Neural progenitor cell (in vitro differentiated cells): ENCODE measurements around the gene TRAP1.

Experiments
- EZH2 ChIP-seq: fragments of 200-600 bp; sonication (generic); IDR thresholded peaks from 2 replicates; pipeline ENCODE4 v1.6.1; 2017; ENCODE audit warnings: antibody characterized with exemption, mild to moderate bottlenecking, moderate library complexity
- TF ChIP-seq, protein P1 (sequence below): fragments of 200-600 bp; sonication (generic); IDR thresholded peaks from 2 replicates; pipeline ENCODE4 v1.5.1; 2017; ENCODE audit warnings: antibody characterized with exemption, mild to moderate bottlenecking

GRCh38 chr16:3727806-3728381 is 10.6 kb upstream of the TRAP1 start:
- TF ChIP-seq, protein P1, sequence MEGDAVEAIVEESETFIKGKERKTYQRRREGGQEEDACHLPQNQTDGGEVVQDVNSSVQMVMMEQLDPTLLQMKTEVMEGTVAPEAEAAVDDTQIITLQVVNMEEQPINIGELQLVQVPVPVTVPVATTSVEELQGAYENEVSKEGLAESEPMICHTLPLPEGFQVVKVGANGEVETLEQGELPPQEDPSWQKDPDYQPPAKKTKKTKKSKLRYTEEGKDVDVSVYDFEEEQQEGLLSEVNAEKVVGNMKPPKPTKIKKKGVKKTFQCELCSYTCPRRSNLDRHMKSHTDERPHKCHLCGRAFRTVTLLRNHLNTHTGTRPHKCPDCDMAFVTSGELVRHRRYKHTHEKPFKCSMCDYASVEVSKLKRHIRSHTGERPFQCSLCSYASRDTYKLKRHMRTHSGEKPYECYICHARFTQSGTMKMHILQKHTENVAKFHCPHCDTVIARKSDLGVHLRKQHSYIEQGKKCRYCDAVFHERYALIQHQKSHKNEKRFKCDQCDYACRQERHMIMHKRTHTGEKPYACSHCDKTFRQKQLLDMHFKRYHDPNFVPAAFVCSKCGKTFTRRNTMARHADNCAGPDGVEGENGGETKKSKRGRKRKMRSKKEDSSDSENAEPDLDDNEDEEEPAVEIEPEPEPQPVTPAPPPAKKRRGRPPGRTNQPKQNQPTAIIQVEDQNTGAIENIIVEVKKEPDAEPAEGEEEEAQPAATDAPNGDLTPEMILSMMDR, result no peak
- TF ChIP-seq EZH2, result no peak
